ENCODE results near the gene PDCD4. TPM values are rescaled to one million over a fixed set of nuclear protein-coding genes. Genes with fewer than 3 reads are reported as not detected.

PDCD4 gene
- total RNA-seq, 1 donor from 2014 or later: 77.9 TPM

DNA sequence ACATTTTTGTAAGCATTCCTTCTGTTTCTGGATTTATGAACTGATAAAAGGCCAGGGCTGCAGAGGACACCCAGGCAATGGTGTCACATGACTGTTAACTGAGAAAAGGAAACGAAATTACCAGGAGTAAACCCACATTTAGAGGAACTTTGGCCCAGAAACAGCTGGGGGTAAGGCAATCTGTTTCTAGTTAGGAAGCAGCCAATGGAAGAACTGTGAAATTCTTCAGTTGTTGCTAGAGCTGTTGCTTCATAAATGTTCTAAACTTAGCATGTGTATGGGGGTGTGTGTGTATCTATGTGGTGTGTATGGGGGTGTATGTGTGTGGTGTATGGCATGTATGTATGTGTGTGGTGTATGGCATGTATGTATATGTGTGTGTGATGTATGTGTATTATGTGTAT lies 11.8 kb upstream of the PDCD4 start:
- DNase-seq (ENCODE audit: low read depth) (no peak), FAIRE-seq (no peak)

DNA sequence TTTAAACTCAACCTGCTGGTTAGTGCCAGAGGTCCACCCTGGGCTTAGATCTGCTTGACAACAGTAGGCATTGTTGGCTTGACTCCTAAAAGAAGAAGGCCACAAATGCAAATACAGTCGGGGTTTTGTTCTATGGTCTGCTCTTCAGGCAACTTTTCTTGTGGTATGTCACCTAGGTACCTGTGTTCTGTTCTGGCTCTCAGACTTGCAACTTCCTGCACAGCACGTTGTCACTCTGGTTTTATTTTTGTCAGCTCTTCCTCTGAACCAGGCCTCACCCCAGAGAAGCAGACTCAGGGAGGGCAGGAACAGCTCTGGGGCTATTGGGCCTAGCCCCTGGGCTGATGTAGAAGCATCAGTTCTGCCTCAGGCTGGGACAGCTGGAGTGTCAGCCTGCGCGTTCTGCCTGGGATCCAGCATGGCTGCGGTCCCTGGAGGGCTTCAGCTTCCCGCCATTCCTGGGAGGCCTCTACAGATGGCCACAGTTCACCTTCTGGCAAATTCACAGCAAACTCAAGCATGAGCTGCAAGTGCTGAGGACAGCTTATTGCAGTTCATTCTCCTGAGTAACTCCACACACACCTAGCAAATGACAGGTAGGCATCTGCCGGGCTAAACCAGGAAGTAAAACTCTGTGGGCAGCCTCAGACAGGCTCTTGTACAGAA lies 11.0 kb upstream of the PDCD4 start:
- no peaks in the 10 kb centered on the region for H3K27me3 ChIP-seq (ENCODE audit: control insufficient read depth, insufficient read depth, low read length)
- no peak for FAIRE-seq
- no peak overlapping the region for H3K4me3 ChIP-seq (ENCODE audit: low read depth, low read length)
- peak; percentile 61 for DNase-seq (ENCODE audit: low read depth)
- no peaks in the 10 kb centered on the region for H3K36me3 ChIP-seq (ENCODE audit: control insufficient read depth, insufficient read depth, low read length)
- TF ChIP-seq, protein P1, sequence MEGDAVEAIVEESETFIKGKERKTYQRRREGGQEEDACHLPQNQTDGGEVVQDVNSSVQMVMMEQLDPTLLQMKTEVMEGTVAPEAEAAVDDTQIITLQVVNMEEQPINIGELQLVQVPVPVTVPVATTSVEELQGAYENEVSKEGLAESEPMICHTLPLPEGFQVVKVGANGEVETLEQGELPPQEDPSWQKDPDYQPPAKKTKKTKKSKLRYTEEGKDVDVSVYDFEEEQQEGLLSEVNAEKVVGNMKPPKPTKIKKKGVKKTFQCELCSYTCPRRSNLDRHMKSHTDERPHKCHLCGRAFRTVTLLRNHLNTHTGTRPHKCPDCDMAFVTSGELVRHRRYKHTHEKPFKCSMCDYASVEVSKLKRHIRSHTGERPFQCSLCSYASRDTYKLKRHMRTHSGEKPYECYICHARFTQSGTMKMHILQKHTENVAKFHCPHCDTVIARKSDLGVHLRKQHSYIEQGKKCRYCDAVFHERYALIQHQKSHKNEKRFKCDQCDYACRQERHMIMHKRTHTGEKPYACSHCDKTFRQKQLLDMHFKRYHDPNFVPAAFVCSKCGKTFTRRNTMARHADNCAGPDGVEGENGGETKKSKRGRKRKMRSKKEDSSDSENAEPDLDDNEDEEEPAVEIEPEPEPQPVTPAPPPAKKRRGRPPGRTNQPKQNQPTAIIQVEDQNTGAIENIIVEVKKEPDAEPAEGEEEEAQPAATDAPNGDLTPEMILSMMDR (IDR thresholded peaks at IDR 0.05; ENCODE audit: insufficient read depth, low read length, severe bottlenecking): no peak

More for the DNA sequence above, 11.8 kb upstream of the PDCD4 start:
- Histone ChIP-seq H3K4me3 (ENCODE audit: low read depth, low read length) (no peak overlapping the region), H3K36me3 (ENCODE audit: control insufficient read depth, insufficient read depth, low read length) (no peaks in the 10 kb centered on the region), H3K27me3 (ENCODE audit: control insufficient read depth, insufficient read depth, low read length) (no peaks in the 10 kb centered on the region)
- TF ChIP-seq, protein P1 (IDR thresholded peaks at IDR 0.05; ENCODE audit: insufficient read depth, low read length, severe bottlenecking): no peak

DNA sequence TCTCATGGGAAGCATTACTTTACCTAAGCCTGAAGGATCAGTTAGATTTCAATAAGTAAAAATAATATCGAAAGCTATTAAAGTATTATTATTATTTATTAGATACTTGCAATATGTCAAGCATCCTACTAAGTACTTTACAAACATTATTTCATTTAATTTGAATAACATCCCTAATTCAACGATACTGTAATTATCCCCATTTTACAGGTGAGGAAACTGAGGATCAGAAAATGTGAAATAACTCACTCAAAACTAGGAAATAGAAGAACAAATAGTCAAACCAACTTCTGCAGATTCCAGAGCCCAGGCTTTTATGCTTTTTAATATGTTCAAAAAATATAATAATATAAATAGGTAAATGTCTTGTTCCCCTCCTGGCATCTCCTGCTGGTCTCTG lies 10.3 kb upstream of the PDCD4 start:
- no peak for DNase-seq (ENCODE audit: low read depth)
- Histone ChIP-seq H3K4me3 (ENCODE audit: low read depth, low read length) (no peak overlapping the region), H3K36me3 (ENCODE audit: control insufficient read depth, insufficient read depth, low read length) (no peaks in the 10 kb centered on the region), H3K27me3 (ENCODE audit: control insufficient read depth, insufficient read depth, low read length) (no peaks in the 10 kb centered on the region)
- no peak for FAIRE-seq
- TF ChIP-seq, protein P1 (IDR thresholded peaks at IDR 0.05; ENCODE audit: insufficient read depth, low read length, severe bottlenecking): no peak

DNA sequence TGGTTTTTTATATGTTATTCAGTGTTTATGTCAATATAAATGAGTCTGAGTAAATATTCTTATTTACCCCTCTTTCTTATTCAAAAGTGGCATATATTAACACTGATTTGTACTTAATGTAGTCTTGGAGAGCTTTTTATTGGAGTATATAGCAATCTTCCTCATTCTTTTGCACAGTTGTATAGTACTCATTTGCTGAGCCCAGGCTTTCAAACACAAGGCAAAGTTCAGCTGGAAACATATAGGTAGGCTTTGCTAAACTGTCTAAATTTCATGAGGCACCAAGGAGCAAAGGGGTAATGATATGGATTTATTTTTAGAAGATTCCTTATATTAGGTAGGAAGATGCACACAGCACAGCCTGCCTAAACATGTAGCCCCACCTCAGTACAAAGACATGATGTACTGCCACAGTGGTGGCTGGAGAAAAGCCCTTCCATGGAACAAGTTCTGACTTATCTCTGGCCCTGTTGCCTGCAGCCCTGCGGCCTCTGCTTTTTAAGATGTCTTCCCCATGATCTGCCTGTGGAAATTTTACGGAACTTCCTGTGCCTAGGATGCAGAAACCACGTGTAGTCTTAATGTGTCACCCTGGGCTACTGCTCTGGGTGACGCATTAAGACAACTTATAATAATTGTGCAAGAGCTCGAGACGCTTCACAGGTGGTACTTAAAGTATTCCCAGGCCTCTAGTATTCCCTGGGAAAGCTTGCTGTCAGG lies 9.6 kb upstream of the PDCD4 start:
- Histone ChIP-seq H3K4me3 (ENCODE audit: low read depth, low read length) (no peak overlapping the region), H3K27me3 (ENCODE audit: control insufficient read depth, insufficient read depth, low read length) (no peaks in the 10 kb centered on the region), H3K36me3 (ENCODE audit: control insufficient read depth, insufficient read depth, low read length) (no peaks in the 10 kb centered on the region)
- TF ChIP-seq, protein P1 (IDR thresholded peaks at IDR 0.05; ENCODE audit: insufficient read depth, low read length, severe bottlenecking): no peak
- FAIRE-seq (peak; percentile 77), DNase-seq (ENCODE audit: low read depth) (peak; percentile 100)

DNA sequence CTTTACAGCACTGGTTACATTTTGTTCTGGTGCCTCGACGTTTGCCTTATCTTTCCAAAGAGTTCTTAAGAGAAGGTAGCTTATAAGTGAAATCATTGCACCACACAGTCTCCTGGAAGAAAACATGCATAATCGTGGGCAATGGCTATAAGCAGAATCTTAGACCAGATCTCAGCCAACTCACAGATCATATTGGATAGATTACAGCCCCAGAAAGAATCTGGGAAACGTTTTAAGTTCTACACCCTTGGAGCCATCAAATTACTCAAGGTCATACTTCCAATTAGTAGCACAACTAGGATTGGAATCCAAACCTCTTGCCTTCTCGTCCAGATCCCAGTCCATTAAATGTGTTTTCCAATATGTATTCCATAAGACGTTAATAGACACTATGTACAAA lies 8.8 kb upstream of the PDCD4 start:
- Histone ChIP-seq H3K4me3 (ENCODE audit: low read depth, low read length) (no peak overlapping the region), H3K36me3 (ENCODE audit: control insufficient read depth, insufficient read depth, low read length) (no peaks in the 10 kb centered on the region), H3K27me3 (ENCODE audit: control insufficient read depth, insufficient read depth, low read length) (no peaks in the 10 kb centered on the region)
- TF ChIP-seq, protein P1 (IDR thresholded peaks at IDR 0.05; ENCODE audit: insufficient read depth, low read length, severe bottlenecking): no peak
- no peak for DNase-seq (ENCODE audit: low read depth)
- FAIRE-seq: no peak

Measured in bronchial epithelial cell (primary cell).